Measurements from ENCODE around the gene SH3RF3. TPM values are rescaled to one million over a fixed set of nuclear protein-coding genes. Genes with fewer than 3 reads are reported as not detected.

Gene SH3RF3
- total and polyA plus RNA-seq, 8 donors, result 7.0 to 11.1 (median 8.3) TPM

- ATAC-seq, result no peak
- H3K27ac ChIP-seq, result peak overlapping the region in 1 of 2 donors; percentile 19
Measured at GRCh38 chr2:109482361-109482861, 353.4 kb downstream of the SH3RF3 start.

DNA sequence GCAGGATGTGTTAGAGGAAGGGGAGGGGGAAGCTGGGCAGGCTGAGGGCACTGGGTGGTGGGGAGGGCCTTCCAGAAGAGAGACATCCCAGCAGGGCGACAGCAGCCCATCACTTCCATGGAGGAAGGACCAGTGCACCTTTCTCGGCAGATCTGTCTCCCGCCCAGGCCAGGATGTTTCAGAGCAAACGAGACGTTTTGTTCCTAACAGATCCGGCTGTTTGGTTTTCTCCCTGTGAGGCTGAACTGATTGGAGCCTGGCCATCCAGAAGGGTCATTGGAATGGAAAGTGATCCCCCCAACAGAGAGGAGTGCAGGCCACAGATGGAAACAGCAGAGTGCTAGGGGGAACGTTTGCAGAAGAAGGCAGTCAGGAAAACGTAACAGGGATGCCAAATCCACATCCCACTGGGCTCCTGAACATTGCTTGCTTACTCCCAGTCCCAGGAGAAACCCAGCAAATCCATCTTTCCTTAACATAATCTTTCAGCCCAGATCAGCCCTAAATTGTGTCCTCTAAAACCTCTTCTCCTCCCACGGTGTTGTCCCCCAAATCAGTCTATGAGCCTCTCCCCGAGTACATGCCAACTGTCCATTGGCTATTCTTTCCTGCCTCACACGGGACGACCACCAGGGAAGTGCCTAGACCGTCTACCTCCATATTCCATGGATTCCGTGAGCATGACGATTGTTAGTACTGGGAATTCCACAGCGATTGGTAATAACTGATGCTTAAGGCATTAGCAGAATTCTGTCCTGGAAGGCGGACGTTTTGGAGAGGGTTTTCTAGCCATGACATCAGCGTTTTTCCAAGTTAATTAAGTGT, 357.9 kb downstream of the SH3RF3 start:
- no peaks in the 10 kb centered on the region for H3K27me3 ChIP-seq
- no peaks in the 10 kb centered on the region for H3K9me3 ChIP-seq
- intact Hi-C loops (cut with DNase I), result no loop called here
- peak; percentile 38 for ATAC-seq
- TF ChIP-seq, protein P1, sequence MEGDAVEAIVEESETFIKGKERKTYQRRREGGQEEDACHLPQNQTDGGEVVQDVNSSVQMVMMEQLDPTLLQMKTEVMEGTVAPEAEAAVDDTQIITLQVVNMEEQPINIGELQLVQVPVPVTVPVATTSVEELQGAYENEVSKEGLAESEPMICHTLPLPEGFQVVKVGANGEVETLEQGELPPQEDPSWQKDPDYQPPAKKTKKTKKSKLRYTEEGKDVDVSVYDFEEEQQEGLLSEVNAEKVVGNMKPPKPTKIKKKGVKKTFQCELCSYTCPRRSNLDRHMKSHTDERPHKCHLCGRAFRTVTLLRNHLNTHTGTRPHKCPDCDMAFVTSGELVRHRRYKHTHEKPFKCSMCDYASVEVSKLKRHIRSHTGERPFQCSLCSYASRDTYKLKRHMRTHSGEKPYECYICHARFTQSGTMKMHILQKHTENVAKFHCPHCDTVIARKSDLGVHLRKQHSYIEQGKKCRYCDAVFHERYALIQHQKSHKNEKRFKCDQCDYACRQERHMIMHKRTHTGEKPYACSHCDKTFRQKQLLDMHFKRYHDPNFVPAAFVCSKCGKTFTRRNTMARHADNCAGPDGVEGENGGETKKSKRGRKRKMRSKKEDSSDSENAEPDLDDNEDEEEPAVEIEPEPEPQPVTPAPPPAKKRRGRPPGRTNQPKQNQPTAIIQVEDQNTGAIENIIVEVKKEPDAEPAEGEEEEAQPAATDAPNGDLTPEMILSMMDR (IDR thresholded peaks at IDR 0.05), result no peak
- H3K4me1 ChIP-seq, result peaks cover 0 to 11% of the 10 kb centered on the region in 2 donors
- H3K27ac ChIP-seq, result no peak overlapping the region
- DNase-seq, result peak in 1 of 4 donors; percentile 43
- H3K4me3 ChIP-seq, result no peak overlapping the region
- H3K36me3 ChIP-seq, result no peaks in the 10 kb centered on the region

More at GRCh38 chr2:109482361-109482861, 353.4 kb downstream of the SH3RF3 start:
- Histone ChIP-seq H3K9me3 (no peaks in the 10 kb centered on the region), H3K36me3 (no peaks in the 10 kb centered on the region), H3K4me1 (peaks cover 0 to 21% of the 10 kb centered on the region in 2 donors), H3K4me3 (no peak overlapping the region), H3K27me3 (no peaks in the 10 kb centered on the region)
- intact Hi-C loops (cut with DNase I), result no loop called here
- TF ChIP-seq, protein P1 (IDR thresholded peaks at IDR 0.05), result no peak
- peak in 1 of 4 donors; percentile 51 for DNase-seq

DNA sequence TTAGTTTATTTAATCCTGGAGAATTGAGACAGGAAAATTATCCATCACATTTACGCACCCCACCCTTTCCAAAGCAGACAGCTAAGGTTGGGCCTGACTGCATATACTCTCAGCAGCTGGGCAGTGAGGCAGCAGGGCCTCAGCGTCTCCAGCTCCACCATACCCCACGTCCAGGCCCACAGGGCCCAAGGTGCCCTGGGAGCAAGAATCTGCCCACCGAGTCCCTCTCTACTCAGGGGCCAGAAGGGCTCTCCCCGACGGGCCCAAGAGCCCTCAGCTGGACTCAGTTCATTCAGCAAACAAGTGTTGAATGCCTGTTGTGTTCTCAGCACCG, 358.5 kb downstream of the SH3RF3 start:
- DNase-seq, result no peak
- intact Hi-C loops (cut with DNase I), result no loop called here
- no peak overlapping the region for H3K4me3 ChIP-seq
- H3K4me1 ChIP-seq, result peaks cover 0 to 8% of the 10 kb centered on the region in 2 donors
- TF ChIP-seq, protein P1 (IDR thresholded peaks at IDR 0.05), result no peak
- no peaks in the 10 kb centered on the region for H3K9me3 ChIP-seq
- peak; percentile 33 for ATAC-seq
- no peak overlapping the region for H3K27ac ChIP-seq
- H3K27me3 ChIP-seq, result no peaks in the 10 kb centered on the region
- H3K36me3 ChIP-seq, result peaks cover 0 to under 1% of the 10 kb centered on the region in 2 donors

- ATAC-seq (no peak), DNase-seq (peak in 1 of 4 donors; percentile 24)
- TF ChIP-seq, protein P1 (IDR thresholded peaks at IDR 0.05), result no peak
- Histone ChIP-seq H3K4me1 (peaks cover 0 to 2% of the 10 kb centered on the region in 2 donors), H3K9me3 (no peaks in the 10 kb centered on the region), H3K36me3 (peaks cover 0 to 4% of the 10 kb centered on the region in 2 donors), H3K27ac (no peak overlapping the region), H3K27me3 (no peaks in the 10 kb centered on the region), H3K4me3 (no peak overlapping the region)
- intact Hi-C loops (cut with DNase I), result no loop called here
Measured at GRCh38 chr2:109487871-109488655, 359.1 kb downstream of the SH3RF3 start.

DNA sequence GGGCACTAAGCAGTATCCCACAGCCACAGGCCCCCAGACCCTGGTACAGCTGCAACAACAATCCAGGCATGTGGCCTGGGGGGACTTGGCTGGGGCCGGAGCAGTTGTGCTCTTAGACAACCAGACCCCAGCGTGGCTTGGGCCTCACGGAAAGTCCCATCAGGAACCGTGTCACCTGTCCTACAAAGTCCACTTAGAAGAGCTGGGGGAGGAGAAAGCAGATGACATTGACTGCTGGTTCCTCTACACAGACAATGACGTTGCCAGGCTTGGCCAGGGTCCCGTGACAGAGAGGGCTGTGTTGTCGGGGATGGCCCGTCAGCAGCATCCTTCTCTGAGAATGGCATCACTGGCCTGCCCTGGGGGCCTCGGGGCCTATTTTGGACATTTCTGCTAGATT, 360.3 kb downstream of the SH3RF3 start:
- DNase-seq, result no peak
- ATAC-seq, result no peak
- H3K27ac ChIP-seq, result no peak overlapping the region

More for the DNA sequence above, 360.3 kb downstream of the SH3RF3 start:
- H3K9me3 ChIP-seq, result no peaks in the 10 kb centered on the region
- no peaks in the 10 kb centered on the region for H3K4me1 ChIP-seq
- H3K36me3 ChIP-seq, result peaks cover 0 to 4% of the 10 kb centered on the region in 2 donors
- H3K4me3 ChIP-seq, result no peak overlapping the region
- H3K27me3 ChIP-seq, result no peaks in the 10 kb centered on the region
- TF ChIP-seq, protein P1 (IDR thresholded peaks at IDR 0.05), result no peak
- intact Hi-C loops (cut with DNase I), result no loop called here
